ENCODE results near the gene HEXIM1.
A peak's percentile ranks its signal among the peaks of the same experiment; 100 is the strongest.

Gene HEXIM1

GRCh38 chr17:45145035-45145389, 3.3 kb upstream of the HEXIM1 start:
- TF ChIP-seq, protein P1, sequence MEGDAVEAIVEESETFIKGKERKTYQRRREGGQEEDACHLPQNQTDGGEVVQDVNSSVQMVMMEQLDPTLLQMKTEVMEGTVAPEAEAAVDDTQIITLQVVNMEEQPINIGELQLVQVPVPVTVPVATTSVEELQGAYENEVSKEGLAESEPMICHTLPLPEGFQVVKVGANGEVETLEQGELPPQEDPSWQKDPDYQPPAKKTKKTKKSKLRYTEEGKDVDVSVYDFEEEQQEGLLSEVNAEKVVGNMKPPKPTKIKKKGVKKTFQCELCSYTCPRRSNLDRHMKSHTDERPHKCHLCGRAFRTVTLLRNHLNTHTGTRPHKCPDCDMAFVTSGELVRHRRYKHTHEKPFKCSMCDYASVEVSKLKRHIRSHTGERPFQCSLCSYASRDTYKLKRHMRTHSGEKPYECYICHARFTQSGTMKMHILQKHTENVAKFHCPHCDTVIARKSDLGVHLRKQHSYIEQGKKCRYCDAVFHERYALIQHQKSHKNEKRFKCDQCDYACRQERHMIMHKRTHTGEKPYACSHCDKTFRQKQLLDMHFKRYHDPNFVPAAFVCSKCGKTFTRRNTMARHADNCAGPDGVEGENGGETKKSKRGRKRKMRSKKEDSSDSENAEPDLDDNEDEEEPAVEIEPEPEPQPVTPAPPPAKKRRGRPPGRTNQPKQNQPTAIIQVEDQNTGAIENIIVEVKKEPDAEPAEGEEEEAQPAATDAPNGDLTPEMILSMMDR (IDR thresholded peaks at IDR 0.05; ENCODE audit: low read depth, low read length) = no peak
- no peak overlapping the region for H3K4me3 ChIP-seq (ENCODE audit: low read depth, low read length)

- H3K4me3 ChIP-seq (ENCODE audit: low read depth, low read length) = no peak overlapping the region
- TF ChIP-seq, protein P1 (IDR thresholded peaks at IDR 0.05; ENCODE audit: low read depth, low read length) = no peak
Measured at GRCh38 chr17:45146166-45146565, 2.1 kb upstream of the HEXIM1 start.

DNA sequence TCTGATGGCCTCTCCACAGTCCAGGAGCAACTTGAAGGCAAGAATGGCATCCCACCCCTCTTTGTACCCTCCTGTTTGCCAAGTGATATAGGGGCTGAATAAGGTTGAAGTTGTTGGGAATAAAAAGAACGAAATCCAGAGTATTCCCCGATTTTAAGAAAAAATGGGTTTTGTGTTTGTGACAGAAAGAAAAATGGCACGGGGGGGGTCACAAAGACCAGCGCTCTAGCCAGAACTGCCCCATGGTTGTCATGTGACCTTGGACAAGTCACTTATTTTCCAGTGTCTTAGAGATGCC, 1.7 kb upstream of the HEXIM1 start:
- TF ChIP-seq, protein P1 (IDR thresholded peaks at IDR 0.05; ENCODE audit: low read depth, low read length) = no peak
- H3K4me3 ChIP-seq (ENCODE audit: low read depth, low read length) = peak overlapping the region; percentile 62

DNA sequence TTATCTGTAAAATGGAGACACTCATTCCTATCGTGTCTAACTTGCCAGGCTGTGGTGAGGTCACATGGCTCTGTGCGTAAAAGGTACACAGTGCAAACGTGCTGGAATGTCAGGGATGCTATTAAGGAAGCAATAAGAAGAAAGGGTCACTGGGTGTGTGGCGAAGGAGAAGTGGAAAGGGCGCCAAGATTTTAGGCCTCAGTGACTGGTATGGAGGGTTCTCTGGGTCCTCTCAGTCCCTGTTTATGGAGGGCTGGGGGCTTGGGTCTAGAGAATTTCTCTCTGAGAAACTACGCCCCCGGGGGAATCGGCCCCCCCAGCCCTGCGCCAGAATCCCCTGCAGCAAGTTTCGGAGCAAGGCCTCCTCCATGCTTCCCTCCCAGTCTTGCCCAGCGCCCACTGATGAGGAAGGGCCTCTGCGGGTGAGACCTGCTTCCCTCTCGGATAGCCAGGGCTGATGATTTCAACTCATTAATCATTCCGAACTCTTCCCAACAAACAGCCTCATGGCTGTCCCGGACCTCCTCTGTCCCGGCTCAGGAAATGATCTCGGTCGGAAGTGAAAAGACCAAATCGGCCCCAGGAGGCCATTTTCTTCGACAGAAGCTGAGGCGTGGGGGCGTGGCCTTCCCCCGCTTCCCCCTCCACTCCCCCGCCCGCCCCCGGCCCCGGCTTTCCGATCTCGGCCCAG, 1.2 kb upstream of the HEXIM1 start:
- TF ChIP-seq, protein P1 (IDR thresholded peaks at IDR 0.05; ENCODE audit: low read depth, low read length) = no peak
- peak overlapping the region; percentile 62 for H3K4me3 ChIP-seq (ENCODE audit: low read depth, low read length)

DNA sequence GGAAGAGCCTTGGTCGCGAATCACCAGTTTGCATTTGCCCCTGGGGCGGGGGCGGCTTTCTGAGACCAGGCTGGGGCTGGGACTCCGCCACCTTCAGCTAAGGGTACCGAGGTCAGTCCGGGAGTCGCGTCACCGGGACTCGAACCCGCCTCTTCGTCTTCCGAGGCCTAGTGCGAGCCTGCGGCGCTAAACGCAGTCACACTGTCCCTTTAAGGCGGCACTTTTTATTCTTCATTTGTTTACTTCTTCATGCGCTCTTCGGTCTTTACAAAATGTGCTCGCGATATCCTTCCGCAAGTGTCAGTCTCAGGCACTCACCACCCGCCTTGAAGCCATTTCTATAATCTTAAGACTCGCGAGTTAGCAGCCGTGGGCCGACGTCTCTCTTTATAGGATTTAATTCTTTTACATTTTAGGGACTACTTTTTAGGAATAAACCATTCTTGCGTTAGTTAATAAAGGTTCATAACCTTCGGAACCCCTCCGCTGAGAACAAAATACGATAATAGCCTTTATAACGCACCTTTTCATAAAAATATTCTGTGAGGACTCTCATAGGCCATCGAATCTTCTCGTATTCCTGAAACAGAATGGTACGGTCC, 593 bp upstream of the HEXIM1 start:
- peak overlapping the region; percentile 62 for H3K4me3 ChIP-seq (ENCODE audit: low read depth, low read length)
- TF ChIP-seq, protein P1 (IDR thresholded peaks at IDR 0.05; ENCODE audit: low read depth, low read length) = no peak

- TF ChIP-seq, protein P1 (IDR thresholded peaks at IDR 0.05; ENCODE audit: low read depth, low read length) = peak; percentile 91
- H3K4me3 ChIP-seq (ENCODE audit: low read depth, low read length) = peak overlapping the region; percentile 86
Measured at GRCh38 chr17:45149037-45149668, 878 bp downstream of the HEXIM1 start.

Data from WI38 (cell line).